Activated T-cell treated with anti-CD3 and anti-CD28 coated beads, Interleukin-2, amount 50 U/mL, for 4 hours (primary cell): ENCODE results near the gene G2E3. TPM values are rescaled to one million over a fixed set of nuclear protein-coding genes. Genes with fewer than 3 reads are reported as not detected.
A peak's percentile ranks its signal among the peaks of the same experiment; 100 is the strongest.

Experiments used
- ATAC-seq, 2 donors: fragments of 200-7000 bp; cut with Tn5 transposase; one replicate each; pipeline ENCODE4 v1.10.0; 2021
- DNase-seq: peaks from one replicate; pipeline ENCODE4 v3.0.0-alpha.2; 2020
- H3K27me3 Mint-ChIP-seq: one replicate; pipeline ENCODE4 v1.8.0; 2021; ENCODE audit warnings: low read depth, mixed read lengths
- H3K36me3 Mint-ChIP-seq: one replicate; pipeline ENCODE4 v1.8.0; 2022; ENCODE audit warnings: mixed read lengths; ENCODE audit not compliant: insufficient read depth
- H3K4me1 Mint-ChIP-seq: one replicate; pipeline ENCODE4 v1.8.0; 2021; ENCODE audit warnings: low read depth, mixed read lengths
- H3K4me3 Mint-ChIP-seq: one replicate; pipeline ENCODE4 v1.8.0; 2021; ENCODE audit warnings: mild to moderate bottlenecking, moderate library complexity, mixed read lengths
- H3K9me3 Mint-ChIP-seq: one replicate; pipeline ENCODE4 v1.8.0; 2021; ENCODE audit warnings: mixed read lengths
- total RNA-seq, 3 donors: library from RNA; stranded (reverse); gene quantifications; one replicate each; pipeline ENCODE4 v1.2.1, GENCODE V29; 2021

G2E3 gene
- total RNA-seq: 10 to 100 TPM; 11.6 to 16.5 (median 16.0) TPM

GRCh38 chr14:30558675-30559555 lies at the start of gene G2E3:
G2E3 (plus strand) TSS chr14:30559158; CDS start chr14:30581080, 21,922 bp downstream.
- Mint-ChIP-seq H3K4me3 (peak within 1 kb of the TSS; percentile 100), H3K27me3 (no peaks in the 10 kb centered on the region), H3K9me3 (no peaks in the 10 kb centered on the region), H3K36me3 (peaks cover 16% of the 10 kb centered on the region), H3K4me1 (peaks cover 30% of the 10 kb centered on the region)
- peak; percentile 99 to 100 for ATAC-seq
- peak; percentile 80 for DNase-seq

- peaks cover 6% of the 10 kb centered on the region for H3K4me1 Mint-ChIP-seq
- H3K9me3 Mint-ChIP-seq: no peaks in the 10 kb centered on the region
- no peaks in the 10 kb centered on the region for H3K36me3 Mint-ChIP-seq
- no peak overlapping the region for H3K4me3 Mint-ChIP-seq
- ATAC-seq: no peak
- no peak for DNase-seq
- H3K27me3 Mint-ChIP-seq: no peaks in the 10 kb centered on the region
These were observed 41.2 kb upstream of the G2E3 start for GRCh38 chr14:30517737-30518136.

GRCh38 chr14:30518867-30519560 lies 39.9 kb upstream of the G2E3 start:
- ATAC-seq (no peak), DNase-seq (no peak)
- no peaks in the 10 kb centered on the region for H3K27me3 Mint-ChIP-seq
- no peaks in the 10 kb centered on the region for H3K9me3 Mint-ChIP-seq
- no peaks in the 10 kb centered on the region for H3K36me3 Mint-ChIP-seq
- H3K4me1 Mint-ChIP-seq: peaks cover 6% of the 10 kb centered on the region
- H3K4me3 Mint-ChIP-seq: no peak overlapping the region

- DNase-seq: no peak
- Mint-ChIP-seq H3K9me3 (no peaks in the 10 kb centered on the region), H3K27me3 (no peaks in the 10 kb centered on the region), H3K4me3 (no peak overlapping the region), H3K36me3 (no peaks in the 10 kb centered on the region), H3K4me1 (peaks cover 6% of the 10 kb centered on the region)
- no peak for ATAC-seq
These were observed 39.0 kb upstream of the G2E3 start for GRCh38 chr14:30519961-30520360.

GRCh38 chr14:30520536-30520935 lies 38.4 kb upstream of the G2E3 start:
- H3K27me3 Mint-ChIP-seq: no peaks in the 10 kb centered on the region
- H3K4me1 Mint-ChIP-seq: peaks cover 6% of the 10 kb centered on the region
- no peaks in the 10 kb centered on the region for H3K9me3 Mint-ChIP-seq
- H3K4me3 Mint-ChIP-seq: no peak overlapping the region
- DNase-seq: no peak
- ATAC-seq: no peak
- no peaks in the 10 kb centered on the region for H3K36me3 Mint-ChIP-seq

- Mint-ChIP-seq H3K27me3 (no peaks in the 10 kb centered on the region), H3K4me1 (peaks cover 6% of the 10 kb centered on the region), H3K9me3 (no peaks in the 10 kb centered on the region), H3K4me3 (no peak overlapping the region), H3K36me3 (no peaks in the 10 kb centered on the region)
- ATAC-seq (peak in 1 of 2 donors; percentile 43), DNase-seq (no peak)
These were observed 36.8 kb upstream of the G2E3 start for GRCh38 chr14:30521899-30522736.

GRCh38 chr14:30525833-30526232 lies 33.1 kb upstream of the G2E3 start:
- peaks cover 6% of the 10 kb centered on the region for H3K4me1 Mint-ChIP-seq
- no peak overlapping the region for H3K4me3 Mint-ChIP-seq
- DNase-seq (no peak), ATAC-seq (no peak)
- H3K27me3 Mint-ChIP-seq: no peaks in the 10 kb centered on the region
- H3K9me3 Mint-ChIP-seq: no peaks in the 10 kb centered on the region
- H3K36me3 Mint-ChIP-seq: no peaks in the 10 kb centered on the region

GRCh38 chr14:30527196-30527595 lies 31.8 kb upstream of the G2E3 start:
- Mint-ChIP-seq H3K27me3 (no peaks in the 10 kb centered on the region), H3K36me3 (no peaks in the 10 kb centered on the region)

GRCh38 chr14:30528119-30528518 lies 30.8 kb upstream of the G2E3 start:
- Mint-ChIP-seq H3K9me3 (no peaks in the 10 kb centered on the region), H3K4me1 (no peaks in the 10 kb centered on the region), H3K4me3 (no peak overlapping the region), H3K36me3 (no peaks in the 10 kb centered on the region), H3K27me3 (no peaks in the 10 kb centered on the region)
- ATAC-seq (no peak), DNase-seq (no peak)

More at GRCh38 chr14:30527196-30527595, 31.8 kb upstream of the G2E3 start:
- ATAC-seq (no peak), DNase-seq (no peak)
- H3K4me1 Mint-ChIP-seq: peaks cover 2% of the 10 kb centered on the region
- no peak overlapping the region for H3K4me3 Mint-ChIP-seq
- H3K9me3 Mint-ChIP-seq: no peaks in the 10 kb centered on the region

- DNase-seq: no peak
These were observed 29.9 kb upstream of the G2E3 start for GRCh38 chr14:30528778-30529642.

GRCh38 chr14:30532264-30532663 lies 26.7 kb upstream of the G2E3 start:
- Mint-ChIP-seq H3K9me3 (no peaks in the 10 kb centered on the region), H3K27me3 (peaks cover 4% of the 10 kb centered on the region), H3K4me3 (no peak overlapping the region), H3K4me1 (no peaks in the 10 kb centered on the region), H3K36me3 (no peaks in the 10 kb centered on the region)
- ATAC-seq: no peak
- DNase-seq: no peak

More at GRCh38 chr14:30528778-30529642, 29.9 kb upstream of the G2E3 start:
- Mint-ChIP-seq H3K9me3 (no peaks in the 10 kb centered on the region), H3K36me3 (no peaks in the 10 kb centered on the region), H3K4me1 (no peaks in the 10 kb centered on the region), H3K27me3 (no peaks in the 10 kb centered on the region), H3K4me3 (no peak overlapping the region)
- no peak for ATAC-seq

GRCh38 chr14:30533126-30533525 lies 25.8 kb upstream of the G2E3 start:
- Mint-ChIP-seq H3K9me3 (no peaks in the 10 kb centered on the region), H3K4me1 (no peaks in the 10 kb centered on the region), H3K4me3 (no peak overlapping the region), H3K27me3 (peaks cover 4% of the 10 kb centered on the region), H3K36me3 (no peaks in the 10 kb centered on the region)
- ATAC-seq (no peak), DNase-seq (no peak)

GRCh38 chr14:30541318-30541717 lies 17.6 kb upstream of the G2E3 start:
- no peaks in the 10 kb centered on the region for H3K36me3 Mint-ChIP-seq
- no peak for DNase-seq
- H3K4me3 Mint-ChIP-seq: no peak overlapping the region
- no peak for ATAC-seq
- H3K27me3 Mint-ChIP-seq: peaks cover 12% of the 10 kb centered on the region
- H3K4me1 Mint-ChIP-seq: no peaks in the 10 kb centered on the region
- H3K9me3 Mint-ChIP-seq: no peaks in the 10 kb centered on the region
